OCI-LY1 (cell line): ENCODE data around the gene GRK1.

Source experiments
- EZH2 ChIP-seq: fragments of 200-600 bp; sonication (generic), shearing (Covaris generic); IDR thresholded peaks from 2 replicates; pipeline ENCODE4 v1.8.0; 2017; ENCODE audit warnings: borderline replicate concordance, mixed run types, mild to moderate bottlenecking, antibody characterized with exemption, low read length, moderate library complexity, mixed read lengths
- TF ChIP-seq, protein P1 (sequence below): fragments of 200-600 bp; sonication (generic), shearing (Covaris generic); IDR thresholded peaks from 2 replicates; pipeline ENCODE4 v1.5.1; 2017; ENCODE audit warnings: mild to moderate bottlenecking, antibody characterized with exemption, low read length, moderate library complexity, mixed read lengths

DNA sequence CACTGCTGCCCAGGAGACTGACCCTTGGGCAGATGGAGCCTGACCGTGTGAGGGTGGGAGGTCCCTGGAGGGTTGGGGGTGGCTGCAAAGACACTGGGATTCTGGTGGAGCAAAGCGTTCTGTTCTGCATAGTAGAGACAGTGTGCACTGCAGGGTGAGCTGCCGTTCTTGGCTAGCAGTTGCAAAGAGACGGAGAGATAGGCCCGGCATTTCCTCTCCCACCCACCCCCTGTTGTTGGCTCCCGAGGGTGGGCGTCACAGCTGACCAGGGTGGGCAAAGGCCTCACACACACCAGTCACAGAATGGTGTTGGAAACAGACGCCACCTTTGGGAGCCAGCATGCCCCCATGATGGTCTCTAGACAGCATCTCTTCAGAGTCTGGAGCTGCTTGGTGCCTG is 103.4 kb downstream of the GRK1 start:
- TF ChIP-seq, protein P1, sequence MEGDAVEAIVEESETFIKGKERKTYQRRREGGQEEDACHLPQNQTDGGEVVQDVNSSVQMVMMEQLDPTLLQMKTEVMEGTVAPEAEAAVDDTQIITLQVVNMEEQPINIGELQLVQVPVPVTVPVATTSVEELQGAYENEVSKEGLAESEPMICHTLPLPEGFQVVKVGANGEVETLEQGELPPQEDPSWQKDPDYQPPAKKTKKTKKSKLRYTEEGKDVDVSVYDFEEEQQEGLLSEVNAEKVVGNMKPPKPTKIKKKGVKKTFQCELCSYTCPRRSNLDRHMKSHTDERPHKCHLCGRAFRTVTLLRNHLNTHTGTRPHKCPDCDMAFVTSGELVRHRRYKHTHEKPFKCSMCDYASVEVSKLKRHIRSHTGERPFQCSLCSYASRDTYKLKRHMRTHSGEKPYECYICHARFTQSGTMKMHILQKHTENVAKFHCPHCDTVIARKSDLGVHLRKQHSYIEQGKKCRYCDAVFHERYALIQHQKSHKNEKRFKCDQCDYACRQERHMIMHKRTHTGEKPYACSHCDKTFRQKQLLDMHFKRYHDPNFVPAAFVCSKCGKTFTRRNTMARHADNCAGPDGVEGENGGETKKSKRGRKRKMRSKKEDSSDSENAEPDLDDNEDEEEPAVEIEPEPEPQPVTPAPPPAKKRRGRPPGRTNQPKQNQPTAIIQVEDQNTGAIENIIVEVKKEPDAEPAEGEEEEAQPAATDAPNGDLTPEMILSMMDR, result no peak
- no peak for TF ChIP-seq EZH2
